Activated CD8-positive, alpha-beta memory T cell treated with anti-CD3 and anti-CD28 coated beads for 36 hours (primary cell): Measurements from ENCODE around the gene TOGARAM2. TPM values are rescaled to one million over a fixed set of nuclear protein-coding genes. Genes with fewer than 3 reads are reported as not detected.
"Not testable (repeated sequence)": the region's sequence is repeated elsewhere in the genome, so short reads cannot be mapped to it uniquely, and the experiment has no call there.

Experiments used
- CTCF ChIA-PET: fragments of 350-600 bp; sonication (Branson Sonifier 250); formaldehyde crosslinking; loops from one replicate; lab custom pipeline; 2021; ENCODE audit warnings: antibody characterized with exemption; lab: Charles Lee
- POLR2A ChIA-PET: fragments of 350-600 bp; sonication (Branson Sonifier 250); formaldehyde crosslinking; loops from one replicate; lab custom pipeline; 2021; ENCODE audit warnings: antibody characterized with exemption; lab: Charles Lee
- total RNA-seq, 2 experiments: library from RNA; stranded (reverse); gene quantifications; one replicate each; pipeline ENCODE4 v1.2.3, GENCODE V29; 2021

The TOGARAM2 gene
- total RNA-seq, 2 experiments from 2014 or later: 5.7 to 6.4 TPM

DNA sequence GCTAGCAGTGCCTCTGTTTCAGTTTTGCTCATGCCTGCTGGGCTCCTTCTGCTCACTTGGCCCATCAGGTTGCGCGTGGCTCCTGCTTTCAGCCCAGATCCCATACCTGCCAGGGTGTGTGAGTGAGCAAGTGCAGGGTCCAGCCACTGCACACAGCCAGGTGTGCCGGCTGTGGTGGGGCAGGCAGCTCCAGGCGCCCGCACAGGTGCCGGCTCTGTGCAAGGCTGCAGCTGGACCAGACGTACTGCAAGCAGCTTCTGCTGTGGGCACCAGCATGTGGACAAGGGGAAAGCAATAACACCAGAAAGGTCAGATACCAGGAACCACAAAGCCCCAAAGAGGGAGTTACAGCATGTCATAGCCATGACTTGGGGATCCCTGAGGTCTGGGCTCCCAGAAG, 98.8 kb downstream of the TOGARAM2 start:
- POLR2A ChIA-PET: no interaction called here

GRCh38 chr2:29080886-29081743, 100.0 kb downstream of the TOGARAM2 start:
- CTCF ChIA-PET: no interaction called here
- POLR2A ChIA-PET: no interaction called here

More for the DNA sequence above, 98.8 kb downstream of the TOGARAM2 start:
- CTCF ChIA-PET: no interaction called here

DNA sequence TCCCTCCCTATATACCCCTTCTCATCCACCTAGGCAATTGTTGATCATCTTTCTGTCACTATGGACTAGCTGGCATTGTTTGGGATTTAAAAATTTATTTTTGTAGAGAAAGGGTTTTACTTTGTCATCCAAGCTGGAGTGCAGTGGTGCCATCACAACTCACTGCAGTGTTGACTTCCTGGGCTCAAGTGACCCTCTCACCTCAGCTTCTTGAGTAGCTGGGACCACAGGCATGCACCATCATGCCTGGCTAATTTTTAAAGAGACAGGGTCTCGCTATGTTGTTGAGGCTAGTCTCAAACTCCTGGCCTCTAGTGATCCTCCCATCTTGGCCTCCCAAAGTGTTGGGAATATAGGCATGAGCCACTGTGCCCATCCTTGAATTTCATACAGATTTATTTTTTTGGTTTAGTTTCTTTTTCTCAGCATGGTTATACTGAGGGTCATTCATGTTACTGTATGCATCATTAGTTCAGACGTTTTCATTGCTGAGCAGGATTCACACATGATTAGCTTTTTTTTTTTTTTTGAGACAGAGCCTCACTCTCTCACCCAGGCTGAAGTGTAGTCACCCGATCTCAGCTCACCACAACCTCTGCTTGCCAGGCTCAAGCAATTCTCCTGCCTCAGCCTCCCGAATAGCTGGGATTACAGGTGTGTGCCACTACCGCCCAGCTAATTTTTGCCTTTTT, 101.9 kb downstream of the TOGARAM2 start:
- ChIA-PET CTCF (no interaction called here), POLR2A (no interaction called here)

DNA sequence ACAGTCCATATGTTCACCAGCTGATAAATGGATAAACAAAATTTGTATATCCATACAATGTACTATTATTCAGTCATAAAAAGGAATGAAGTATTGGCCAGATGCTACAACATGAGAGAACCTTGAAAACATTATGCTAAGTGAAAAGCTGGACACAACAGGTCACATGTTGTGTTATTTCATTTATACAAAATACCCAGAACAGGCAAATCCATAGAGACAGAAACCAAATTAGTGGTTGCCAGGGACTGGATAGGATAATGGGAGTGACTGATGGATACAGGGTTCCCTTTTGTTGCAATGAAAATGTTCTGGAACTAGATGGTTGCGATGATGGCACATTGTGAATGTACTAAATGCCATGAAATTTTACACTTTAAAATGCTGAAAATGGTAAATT, 103.5 kb downstream of the TOGARAM2 start:
- ChIA-PET CTCF (no interaction called here), POLR2A (no interaction called here)

- CTCF ChIA-PET, POLR2A ChIA-PET: not testable (repeated sequence)
Measured at GRCh38 chr2:29090311-29090710, 109.2 kb downstream of the TOGARAM2 start.

DNA sequence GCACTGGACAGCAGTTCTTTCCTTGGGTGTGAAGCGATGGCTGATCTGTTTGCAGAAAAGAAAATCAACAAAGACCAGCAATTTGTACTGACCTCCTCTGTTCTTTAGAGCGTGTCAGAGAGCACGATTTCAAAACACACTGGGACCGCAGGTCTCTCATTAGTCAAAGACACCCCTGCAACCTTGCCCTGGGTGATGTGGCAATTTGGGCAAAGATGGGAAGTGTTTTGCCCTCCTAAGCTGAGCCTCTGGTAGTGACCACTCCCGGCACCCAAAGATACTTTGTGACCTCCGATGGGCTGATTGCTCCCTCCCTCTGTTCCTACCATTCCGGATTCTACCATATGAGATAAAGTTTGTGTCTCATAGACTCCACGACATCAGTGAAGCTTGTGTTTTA, 115.9 kb downstream of the TOGARAM2 start:
- POLR2A ChIA-PET: no interaction called here
- CTCF ChIA-PET: no interaction called here

GRCh38 chr2:29097569-29097968, 116.5 kb downstream of the TOGARAM2 start:
- ChIA-PET POLR2A (no interaction called here), CTCF (no interaction called here)

- POLR2A ChIA-PET: no interaction called here
- CTCF ChIA-PET: interaction anchor here (0.6 kb wide), 1 partner anchor 9 kb away, joined by 3 read pairs; no protein-coding TSS in a partner anchor
Measured at GRCh38 chr2:29100564-29100963, 119.5 kb downstream of the TOGARAM2 start.

Other genes with a start within 250 kb of the TOGARAM2 start
- gene PPP1CB, start 229.5 kb upstream of the TOGARAM2 start, total RNA-seq: 100 to 1,000 TPM; 225 to 241 TPM
- under 1 TPM; 0.89 to 0.99 TPM for gene SPDYA, start 170.5 kb upstream of the TOGARAM2 start, total RNA-seq
- 10 to 100 TPM; 19.0 to 19.6 TPM for gene TRMT61B, start 111.0 kb upstream of the TOGARAM2 start, total RNA-seq
- gene WDR43, start 86.6 kb upstream of the TOGARAM2 start, total RNA-seq: 100 to 1,000 TPM; 175 to 178 TPM
- gene PCARE, start 93.2 kb downstream of the TOGARAM2 start, total RNA-seq: not detected
- gene CLIP4, start 134.1 kb downstream of the TOGARAM2 start, total RNA-seq: 10 to 100 TPM; 18.5 to 21.5 TPM